Neutrophil (primary cell): ENCODE measurements around the gene HFM1.
"Not testable (repeated sequence)": the region's sequence is repeated elsewhere in the genome, so short reads cannot be mapped to it uniquely, and the experiment has no call there.

Experiments
- H3K27ac ChIP-seq: fragments of 200-600 bp; sonication (generic); 2 replicates; pipeline ENCODE4 v1.5.1; 2016; ENCODE audit warnings: mild to moderate bottlenecking, moderate library complexity
- H3K27me3 ChIP-seq: fragments of 200-600 bp; sonication (generic); 2 replicates; pipeline ENCODE4 v1.6.0; 2016; ENCODE audit warnings: mild to moderate bottlenecking
- H3K36me3 ChIP-seq: fragments of 200-600 bp; sonication (generic); 2 replicates; pipeline ENCODE4 v1.5.1; 2017
- H3K4me1 ChIP-seq, 2 experiments: fragments of 200-600 bp in 1 of 2; sonication (generic) in 1 of 2; 1 replicate in 1 of 2; 2 replicates in 1 of 2; pipeline versions ENCODE4 v1.5.1 to v1.6.1; 2013 to 2016; ENCODE audit warnings: low read depth in 1 of 2, low read length in 1 of 2, mild to moderate bottlenecking in 1 of 2, moderate library complexity in 1 of 2; ENCODE audit not compliant: control insufficient read depth in 1 of 2, insufficient read depth in 1 of 2
- H3K4me3 ChIP-seq, 2 experiments: fragments of 200-600 bp in 1 of 2; sonication (generic) in 1 of 2; 1 replicate in 1 of 2; 2 replicates in 1 of 2; pipeline ENCODE4 v1.5.1; 2013 to 2016; ENCODE audit warnings: low read depth in 1 of 2, low read length in 1 of 2, mild to moderate bottlenecking in 1 of 2, moderate library complexity in 1 of 2
- H3K9me3 ChIP-seq: fragments of 200-600 bp; sonication (generic); 2 replicates; pipeline ENCODE4 v1.5.1; 2016
- CTCF ChIP-seq: fragments of 200-600 bp; sonication (generic); IDR thresholded peaks from 2 replicates; pipeline ENCODE4 v1.5.1; 2016; ENCODE audit warnings: antibody characterized with exemption

Gene HFM1

DNA sequence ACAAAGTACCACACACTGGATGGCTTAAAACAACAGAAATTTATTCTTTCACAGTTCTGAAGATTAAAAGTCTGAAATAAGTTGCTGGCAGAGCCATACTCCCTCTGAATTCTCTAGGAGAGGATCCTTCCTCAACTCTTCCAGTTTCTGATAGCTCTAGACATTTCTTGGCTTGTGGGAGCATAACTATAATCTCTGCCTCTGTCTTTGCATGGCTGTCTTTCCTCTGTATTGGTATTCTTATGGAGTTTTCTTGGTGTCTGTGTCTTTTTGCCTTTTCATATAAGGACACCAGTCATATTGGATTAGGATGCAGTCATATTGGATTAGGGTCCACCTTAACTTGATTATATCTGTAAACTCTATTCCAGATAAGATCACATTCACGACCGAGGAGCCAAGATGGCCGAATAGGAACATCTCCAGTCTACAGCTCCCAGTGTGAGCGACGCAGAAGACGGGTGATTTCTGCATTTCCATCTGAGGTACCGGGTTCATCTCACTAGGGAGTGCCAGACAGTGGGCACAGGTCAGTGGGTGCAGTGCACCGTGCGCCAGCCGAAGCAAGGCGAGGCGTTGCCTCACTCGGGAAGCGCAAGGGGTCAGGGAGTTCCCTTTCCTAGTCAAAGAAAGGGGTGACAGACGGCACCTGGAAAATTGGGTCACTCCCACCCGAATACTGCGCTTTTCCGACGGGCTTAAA, 118.2 kb downstream of the HFM1 start:
- not testable (repeated sequence) for H3K27me3 ChIP-seq

DNA sequence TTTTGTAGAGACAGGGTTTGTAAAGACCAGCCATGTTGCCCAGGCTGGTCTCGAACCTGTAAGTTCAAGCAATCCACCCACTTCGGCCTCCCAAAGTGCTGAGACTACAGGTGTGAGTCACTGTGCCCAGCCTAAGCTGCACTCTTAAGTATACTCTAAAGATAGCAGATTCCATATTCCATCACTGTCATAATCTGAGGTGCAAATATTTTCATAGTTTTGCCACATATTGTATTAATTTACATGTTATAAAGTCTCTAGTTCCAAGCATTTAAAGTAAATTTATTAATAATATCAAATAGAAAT, 121.3 kb downstream of the HFM1 start:
- Histone ChIP-seq H3K27me3 (no peaks in the 10 kb centered on the region), H3K4me1 (no peaks in the 10 kb centered on the region), H3K27ac (no peak overlapping the region), H3K4me3 (no peak overlapping the region), H3K9me3 (no peaks in the 10 kb centered on the region), H3K36me3 (no peaks in the 10 kb centered on the region)
- TF ChIP-seq CTCF = no peak

More for the DNA sequence above, 118.2 kb downstream of the HFM1 start:
- not testable (repeated sequence) for H3K36me3 ChIP-seq, H3K4me1 ChIP-seq, H3K4me3 ChIP-seq, H3K27ac ChIP-seq, H3K9me3 ChIP-seq

- no peaks in the 10 kb centered on the region for H3K9me3 ChIP-seq
- no peak overlapping the region for H3K27ac ChIP-seq
- H3K36me3 ChIP-seq = no peaks in the 10 kb centered on the region
- no peaks in the 10 kb centered on the region for H3K27me3 ChIP-seq
- TF ChIP-seq CTCF = peak; percentile 10
- no peak overlapping the region for H3K4me3 ChIP-seq
- no peaks in the 10 kb centered on the region for H3K4me1 ChIP-seq
Measured at GRCh38 chr1:91282695-91283420, 121.8 kb downstream of the HFM1 start.

DNA sequence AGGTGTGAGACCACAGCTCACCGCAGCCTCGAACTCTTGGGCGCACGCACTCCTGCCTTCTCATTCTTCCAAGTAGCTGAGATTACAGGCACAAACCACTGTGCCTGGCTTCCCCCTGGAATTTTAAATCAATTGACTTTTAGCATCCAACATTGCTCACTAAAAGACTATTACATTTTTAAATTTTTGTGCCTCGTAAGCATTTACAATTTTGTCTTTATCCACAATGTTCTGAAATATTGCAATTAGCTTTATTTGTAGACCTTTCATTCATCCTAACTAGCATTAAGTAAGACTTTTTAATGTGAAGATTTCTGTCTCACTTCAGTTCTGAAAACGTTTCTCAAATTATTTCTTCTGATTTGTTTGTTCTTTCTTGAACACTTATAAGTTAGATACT, 122.9 kb downstream of the HFM1 start:
- H3K4me1 ChIP-seq = no peaks in the 10 kb centered on the region
- TF ChIP-seq CTCF = no peak
- no peaks in the 10 kb centered on the region for H3K9me3 ChIP-seq
- no peak overlapping the region for H3K4me3 ChIP-seq
- no peaks in the 10 kb centered on the region for H3K27me3 ChIP-seq
- H3K36me3 ChIP-seq = no peaks in the 10 kb centered on the region
- no peak overlapping the region for H3K27ac ChIP-seq

GRCh38 chr1:91278754-91279153, 125.9 kb downstream of the HFM1 start:
- TF ChIP-seq CTCF = no peak
- no peak overlapping the region for H3K4me3 ChIP-seq
- H3K27ac ChIP-seq = no peak overlapping the region
- H3K36me3 ChIP-seq = no peaks in the 10 kb centered on the region
- H3K9me3 ChIP-seq = no peaks in the 10 kb centered on the region
- no peaks in the 10 kb centered on the region for H3K27me3 ChIP-seq
- no peaks in the 10 kb centered on the region for H3K4me1 ChIP-seq

DNA sequence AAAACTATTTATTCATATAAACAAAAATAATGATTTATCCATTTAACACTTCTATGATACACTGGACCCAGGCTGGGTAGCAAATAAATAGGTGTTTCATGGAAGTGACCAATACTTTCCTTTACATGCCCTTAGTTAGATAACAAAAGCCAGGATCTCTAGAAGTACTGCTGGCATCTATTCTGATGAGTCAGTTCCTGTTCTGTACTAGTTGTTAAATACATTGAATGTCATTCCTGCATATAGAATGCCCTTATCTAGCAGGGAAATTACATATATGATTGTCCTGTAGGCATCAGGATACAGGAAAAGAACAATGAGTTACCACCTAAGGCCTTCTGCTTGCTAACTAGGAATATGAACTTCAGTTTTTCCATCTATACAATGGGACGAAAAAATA, 130.8 kb downstream of the HFM1 start:
- no peak for TF ChIP-seq CTCF
- no peaks in the 10 kb centered on the region for H3K27me3 ChIP-seq
- no peak overlapping the region for H3K27ac ChIP-seq
- no peaks in the 10 kb centered on the region for H3K9me3 ChIP-seq
- H3K4me1 ChIP-seq = no peaks in the 10 kb centered on the region
- H3K4me3 ChIP-seq = no peak overlapping the region
- H3K36me3 ChIP-seq = no peaks in the 10 kb centered on the region
